ENCODE data around the gene NBPF4.
"Not testable (repeated sequence)": the region's sequence is repeated elsewhere in the genome, so short reads cannot be mapped to it uniquely, and the experiment has no call there.

DNA sequence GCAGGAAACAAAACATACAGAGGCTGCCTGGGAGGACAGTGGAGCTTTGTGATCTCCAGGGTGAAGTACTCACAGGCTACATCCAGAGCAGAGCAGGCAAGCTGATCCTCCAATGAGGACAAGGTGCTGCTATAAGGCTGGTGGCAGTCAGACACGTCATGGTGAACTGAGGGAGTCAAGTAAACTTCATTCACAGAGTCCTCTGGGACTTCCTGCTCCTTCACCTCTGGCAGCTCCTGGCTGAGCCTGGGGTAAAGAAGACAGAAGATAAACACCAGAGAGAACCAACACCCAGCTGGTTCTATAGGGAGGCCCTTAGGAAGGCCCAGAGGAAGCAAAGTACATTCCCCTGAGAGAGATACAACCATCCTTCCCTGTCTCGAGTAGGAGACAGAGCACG, 11.7 kb downstream of the NBPF4 start:
- TF ChIP-seq, protein P1, sequence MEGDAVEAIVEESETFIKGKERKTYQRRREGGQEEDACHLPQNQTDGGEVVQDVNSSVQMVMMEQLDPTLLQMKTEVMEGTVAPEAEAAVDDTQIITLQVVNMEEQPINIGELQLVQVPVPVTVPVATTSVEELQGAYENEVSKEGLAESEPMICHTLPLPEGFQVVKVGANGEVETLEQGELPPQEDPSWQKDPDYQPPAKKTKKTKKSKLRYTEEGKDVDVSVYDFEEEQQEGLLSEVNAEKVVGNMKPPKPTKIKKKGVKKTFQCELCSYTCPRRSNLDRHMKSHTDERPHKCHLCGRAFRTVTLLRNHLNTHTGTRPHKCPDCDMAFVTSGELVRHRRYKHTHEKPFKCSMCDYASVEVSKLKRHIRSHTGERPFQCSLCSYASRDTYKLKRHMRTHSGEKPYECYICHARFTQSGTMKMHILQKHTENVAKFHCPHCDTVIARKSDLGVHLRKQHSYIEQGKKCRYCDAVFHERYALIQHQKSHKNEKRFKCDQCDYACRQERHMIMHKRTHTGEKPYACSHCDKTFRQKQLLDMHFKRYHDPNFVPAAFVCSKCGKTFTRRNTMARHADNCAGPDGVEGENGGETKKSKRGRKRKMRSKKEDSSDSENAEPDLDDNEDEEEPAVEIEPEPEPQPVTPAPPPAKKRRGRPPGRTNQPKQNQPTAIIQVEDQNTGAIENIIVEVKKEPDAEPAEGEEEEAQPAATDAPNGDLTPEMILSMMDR (IDR thresholded peaks at IDR 0.05), result not testable (repeated sequence)
- not testable (repeated sequence) for TF ChIP-seq POLR2A (IDR thresholded peaks at IDR 0.05)
